G401 (cell line): Measurements from ENCODE around the gene ISCA2. TPM values are rescaled to one million over a fixed set of nuclear protein-coding genes. Genes with fewer than 3 reads are reported as not detected.
"Not testable (repeated sequence)": the region's sequence is repeated elsewhere in the genome, so short reads cannot be mapped to it uniquely, and the experiment has no call there.

Experiments used
- DNase-seq: peaks from one replicate; pipeline ENCODE4 v3.0.0-alpha.2; 2015; ENCODE audit warnings: low spot score
- in situ Hi-C: cut with HindIII; loops from 2 replicates; pipeline ENCODE4 v1.10.0; 2016; ENCODE audit warnings: low sequenced_read_pairs, mixed read lengths
- total RNA-seq: library from RNA; depleted of rRNA; stranded (reverse); fragments of >200 nt; shearing (Covaris generic); gene quantifications from 2 replicates; pipeline ENCODE4 v1.2.3, GENCODE V29; 2014

ISCA2 gene
- total RNA-seq, 1 experiment from 2014 or later, result 78.7 TPM

GRCh38 chr14:74521756-74522155 lies 28.2 kb downstream of the ISCA2 start:
- in situ Hi-C loops, result no loop called here
- no peak for DNase-seq

- no peak for DNase-seq
- in situ Hi-C loops, result no loop called here
These were observed 29.2 kb downstream of the ISCA2 start for GRCh38 chr14:74522740-74523139.

- in situ Hi-C loops, result no loop called here
- no peak for DNase-seq
These were observed 30.7 kb downstream of the ISCA2 start for GRCh38 chr14:74524076-74524811.

DNA sequence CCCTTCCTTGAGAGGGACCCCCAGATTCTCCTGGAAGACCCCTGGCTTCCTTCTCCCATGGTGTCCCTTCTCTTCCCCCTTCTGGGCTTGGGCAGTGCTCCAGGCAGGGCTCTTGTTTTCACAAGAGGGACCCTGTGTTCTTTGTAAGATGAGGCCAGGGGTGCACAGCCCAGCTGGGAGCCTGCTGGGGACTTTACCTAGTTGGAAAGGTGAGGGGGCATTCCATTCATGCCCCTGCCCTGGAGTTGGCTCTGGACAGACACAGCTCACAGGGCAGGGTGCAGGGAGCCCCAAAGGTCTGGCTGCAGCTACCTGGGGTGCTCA lies 31.2 kb downstream of the ISCA2 start:
- in situ Hi-C loops, result no loop called here
- no peak for DNase-seq

- DNase-seq, result no peak
- in situ Hi-C loops, result no loop called here
These were observed 31.8 kb downstream of the ISCA2 start for GRCh38 chr14:74525361-74525851.

DNA sequence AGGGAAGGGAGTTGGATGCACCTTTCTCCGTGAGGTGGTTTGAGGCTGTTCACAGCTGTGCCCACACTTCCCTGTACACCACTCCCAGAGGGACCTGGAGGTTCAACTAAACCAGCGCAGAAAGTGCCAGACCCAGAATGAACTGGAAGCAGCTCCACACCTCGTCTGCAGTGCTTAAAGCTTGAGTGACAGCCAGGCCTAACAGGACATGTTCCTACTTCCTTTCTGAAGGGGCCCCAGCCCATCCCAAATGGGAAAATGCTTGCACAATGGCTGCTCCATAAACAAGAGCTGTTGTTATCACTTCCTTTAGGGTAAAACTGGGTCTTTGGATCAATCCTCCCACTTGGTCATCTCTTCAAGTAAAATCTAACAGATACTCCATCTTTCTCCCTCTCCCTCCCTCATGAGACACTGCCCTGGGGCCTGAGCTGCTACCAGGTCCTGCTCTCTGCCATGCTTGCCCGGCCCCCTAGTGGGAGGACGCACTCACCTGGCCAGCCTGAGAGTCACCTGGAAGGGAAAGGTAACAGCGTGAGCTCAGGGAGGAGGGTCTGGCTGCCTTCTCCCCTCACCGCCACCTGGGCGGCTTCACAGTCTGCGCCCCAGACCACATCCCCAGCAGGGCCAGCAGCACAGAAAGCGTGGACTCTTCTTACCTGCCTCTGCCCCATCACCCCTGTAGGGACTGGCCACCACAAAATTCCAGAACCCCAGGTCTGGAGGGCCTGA lies 33.5 kb downstream of the ISCA2 start:
- in situ Hi-C loops, result no loop called here
- DNase-seq, result no peak

- no peak for DNase-seq
- in situ Hi-C loops, result no loop called here
These were observed 34.2 kb downstream of the ISCA2 start for GRCh38 chr14:74527736-74528280.

- no peak for DNase-seq
- in situ Hi-C loops, result no loop called here
These were observed 34.8 kb downstream of the ISCA2 start for GRCh38 chr14:74528406-74528805.

DNA sequence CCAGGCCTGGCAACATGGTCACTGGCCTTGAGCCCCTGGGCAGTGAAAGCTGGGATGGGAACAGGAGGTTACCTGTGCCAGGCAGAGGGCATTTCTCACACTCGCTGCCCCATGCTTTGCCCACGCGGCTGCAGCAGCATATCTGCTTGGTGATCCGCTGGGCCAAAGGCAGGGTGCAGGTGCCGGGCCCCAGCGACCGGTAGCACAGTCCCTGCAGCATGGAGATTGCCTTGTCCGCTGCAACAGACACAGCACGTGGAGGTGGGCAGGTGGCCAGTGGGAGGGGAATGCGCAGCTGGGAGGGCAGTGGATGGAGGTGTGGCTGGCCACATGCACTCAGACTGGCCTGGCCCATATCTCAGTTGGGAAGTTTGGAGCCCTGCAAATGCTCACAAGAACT lies 35.3 kb downstream of the ISCA2 start:
- DNase-seq, result no peak
- in situ Hi-C loops, result no loop called here

DNA sequence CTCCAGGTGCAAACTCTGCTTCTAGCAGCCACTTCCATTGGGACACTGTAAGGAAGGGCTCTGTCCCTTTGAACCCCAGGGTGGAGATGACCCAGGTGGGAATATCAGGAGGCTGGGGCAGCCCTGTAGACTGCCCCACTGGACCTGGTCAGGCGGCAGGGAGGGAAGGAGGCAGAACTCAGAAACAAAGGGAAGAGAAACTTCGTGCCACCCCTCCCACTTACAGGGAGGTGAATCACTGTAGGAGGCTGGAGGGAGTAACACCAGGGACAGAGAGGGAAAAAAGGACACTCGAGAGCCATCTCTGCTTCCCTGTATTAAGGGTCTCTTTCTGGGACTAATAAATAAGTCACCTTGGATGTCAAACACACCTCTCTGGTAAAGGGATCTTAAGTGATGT lies 37.4 kb downstream of the ISCA2 start:
- no peak for DNase-seq
- in situ Hi-C loops, result no loop called here

GRCh38 chr14:74531467-74531866 lies 37.9 kb downstream of the ISCA2 start:
- no peak for DNase-seq
- in situ Hi-C loops, result no loop called here

- in situ Hi-C loops, result no loop called here
- DNase-seq, result no peak
These were observed 38.7 kb downstream of the ISCA2 start for GRCh38 chr14:74532246-74532645.

DNA sequence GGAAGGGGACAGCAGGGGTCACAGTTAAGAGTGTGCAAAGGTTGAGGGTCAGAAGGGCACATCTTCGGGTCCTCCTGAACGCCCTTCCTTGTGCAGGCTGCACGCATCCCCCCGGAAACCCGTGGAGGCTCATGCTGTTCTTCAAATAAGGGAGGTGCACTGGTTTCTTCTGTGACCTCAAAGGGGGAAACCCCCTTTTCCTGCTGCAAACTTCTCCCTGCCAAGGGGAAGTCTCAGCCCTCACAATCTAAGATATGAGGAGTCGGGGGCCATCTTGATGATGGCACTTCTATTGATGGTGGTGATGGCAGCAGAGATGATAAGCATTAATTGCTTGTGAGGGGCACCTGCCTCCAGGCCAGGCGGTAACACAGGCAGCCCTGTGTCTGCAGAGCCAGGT lies 40.0 kb downstream of the ISCA2 start:
- in situ Hi-C loops, result no loop called here

GRCh38 chr14:74535756-74536325 lies 42.3 kb downstream of the ISCA2 start:
- DNase-seq, result no peak
- in situ Hi-C loops, result no loop called here

More for the DNA sequence above, 40.0 kb downstream of the ISCA2 start:
- no peak for DNase-seq

- DNase-seq, in situ Hi-C loops: not testable (repeated sequence)
These were observed 42.8 kb downstream of the ISCA2 start for GRCh38 chr14:74536336-74536735.

GRCh38 chr14:74538411-74539391 lies 45.1 kb downstream of the ISCA2 start:
- DNase-seq, result no peak
- in situ Hi-C loops, result no loop called here

GRCh38 chr14:74539503-74539902 lies 45.9 kb downstream of the ISCA2 start:
- in situ Hi-C loops, result no loop called here
- DNase-seq, result no peak

DNA sequence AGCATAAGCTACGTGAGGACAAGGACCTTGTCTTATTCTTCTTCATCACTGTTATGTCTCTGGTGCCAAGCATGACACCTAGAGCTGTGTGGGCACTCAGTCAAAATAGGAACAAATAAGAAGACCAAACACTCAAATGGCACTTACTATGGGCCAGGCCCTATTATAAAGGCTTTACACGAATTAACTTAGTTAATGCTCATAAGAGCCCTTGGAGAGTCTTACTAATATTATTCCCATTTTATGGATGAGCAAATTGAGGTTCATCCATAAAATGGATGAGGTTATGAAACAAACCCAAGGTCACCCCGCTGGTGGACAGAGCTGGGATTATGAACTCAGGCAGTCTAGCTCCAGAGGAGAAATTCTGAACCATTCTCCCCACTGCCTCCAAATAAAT lies 47.7 kb downstream of the ISCA2 start:
- no peak for DNase-seq
- in situ Hi-C loops, result no loop called here

DNA sequence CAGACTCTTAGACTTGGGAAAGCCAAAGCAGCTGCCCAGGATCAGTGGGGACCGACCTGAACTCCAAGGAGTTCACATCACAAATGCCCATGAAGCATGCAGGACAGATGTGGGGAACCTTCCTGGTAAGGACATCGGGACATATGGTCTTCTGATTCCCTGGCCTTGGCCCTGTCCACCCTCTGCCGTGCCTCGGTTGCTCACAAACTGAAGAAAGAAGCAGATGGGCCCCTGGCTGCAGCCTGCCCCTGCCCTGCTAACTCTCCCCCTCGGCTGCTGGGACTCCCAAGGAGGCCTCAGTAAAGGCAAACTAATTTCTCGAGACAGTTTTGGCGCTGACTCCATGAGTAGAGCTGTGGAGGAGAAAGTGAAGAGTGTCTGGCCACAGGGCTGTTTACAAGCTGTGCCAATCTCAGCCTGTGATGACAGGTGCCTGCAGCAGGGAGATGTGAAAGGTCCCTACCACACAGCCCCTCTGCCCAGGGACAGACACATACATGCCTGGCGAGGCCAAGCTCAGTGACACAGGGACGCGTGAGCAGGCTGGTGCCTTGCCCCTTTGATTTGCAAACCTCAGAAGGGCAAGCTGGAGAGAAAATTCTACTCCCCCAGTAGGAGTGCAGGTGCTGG lies 48.6 kb downstream of the ISCA2 start:
- DNase-seq, result no peak
- in situ Hi-C loops, result no loop called here
